Epithelial cell of umbilical artery (primary cell): ENCODE data around the gene ZNF169. TPM values are rescaled to one million over a fixed set of nuclear protein-coding genes. Genes with fewer than 3 reads are reported as not detected.

ENCODE experiments used
- total RNA-seq: library from RNA; depleted of rRNA; stranded (reverse); fragments of >200 nt; gene quantifications from 2 replicates; pipeline ENCODE4 v1.2.3, GENCODE V29; 2014

Gene ZNF169
- total RNA-seq = 1.6 and 5.3 TPM in 2 replicates

DNA sequence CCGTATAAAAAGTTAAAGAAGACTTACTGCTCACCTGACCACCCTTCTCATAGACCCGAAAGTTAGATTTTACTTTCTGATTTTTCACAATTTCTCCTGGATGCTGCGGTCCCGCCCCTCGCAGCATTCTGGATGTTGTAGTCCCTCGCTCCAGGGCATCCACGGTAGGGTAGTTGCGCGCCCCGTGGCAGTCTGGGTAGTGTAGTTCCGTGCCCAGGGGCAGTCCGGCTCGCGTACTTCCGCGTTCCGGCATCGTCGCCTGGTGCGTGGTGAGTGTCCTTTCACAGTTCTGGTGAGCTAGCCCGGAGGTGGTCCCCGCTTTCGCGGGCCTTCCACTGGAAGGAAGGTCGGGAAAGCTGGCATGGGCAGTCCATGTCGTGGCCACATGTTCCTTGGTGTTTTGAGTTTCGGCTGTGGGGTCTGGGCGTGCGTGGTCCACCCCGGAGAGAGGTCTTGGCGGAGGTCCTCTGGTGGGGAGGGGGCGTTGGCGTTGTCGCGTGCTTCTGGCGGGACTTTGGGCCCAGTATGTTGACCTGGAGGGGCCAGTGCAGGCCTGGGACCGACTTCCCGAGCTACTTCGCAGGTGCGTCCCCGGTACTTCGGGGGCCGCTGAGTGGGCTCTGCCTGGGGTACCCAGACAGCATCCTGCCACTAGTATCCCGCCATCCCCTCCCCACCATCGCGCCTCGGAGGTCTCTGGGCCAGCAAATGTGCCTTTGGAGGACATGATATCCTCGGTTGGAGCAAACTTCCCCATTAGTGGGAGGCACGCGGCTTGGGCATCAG, at the start of gene ZNF169:
Gene ZNF169 (plus strand): TSS at position 222 of the 786 bp plus-strand sequence. CDS start 19,515 bp downstream, outside the sequence.

DNA sequence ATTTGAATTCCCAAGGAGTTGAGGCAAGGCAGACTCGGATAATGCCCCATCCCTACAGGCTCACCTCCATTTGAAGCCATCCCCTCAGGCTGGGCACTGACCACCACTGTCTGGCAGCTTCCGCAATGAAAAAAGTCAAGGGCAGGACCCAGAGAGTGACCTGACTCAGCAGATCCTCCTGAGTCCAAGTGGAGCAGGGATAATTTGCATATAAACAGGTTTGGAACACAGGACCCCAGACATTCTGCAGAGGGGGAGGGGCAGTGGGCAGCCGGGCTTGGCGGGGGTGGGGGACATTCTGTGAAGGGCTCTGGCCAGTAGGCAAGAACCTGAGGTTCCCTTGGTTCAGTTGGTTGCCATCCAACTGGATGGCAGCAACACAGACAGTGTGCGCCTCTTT, 69.4 kb downstream of the ZNF169 start, which contains the start of gene NUTM2F:
Gene NUTM2F (minus strand): TSS at position 101 of the 400 bp plus-strand sequence. CDS start 21 bp downstream, at position 80.

Other genes with a start within 250 kb of the ZNF169 start
- gene PTPDC1, start 174.8 kb upstream of the ZNF169 start, total RNA-seq = 5.9 and 7.1 TPM in 2 replicates
- not detected in 2 replicates for gene NUTM2F, start 69.3 kb downstream of the ZNF169 start, total RNA-seq